ENCODE data around the gene ARL15. TPM values are rescaled to one million over a fixed set of nuclear protein-coding genes. Genes with fewer than 3 reads are reported as not detected.

Gene ARL15
- total and polyA plus RNA-seq, 2 donors: 25.4 to 91.4 TPM

DNA sequence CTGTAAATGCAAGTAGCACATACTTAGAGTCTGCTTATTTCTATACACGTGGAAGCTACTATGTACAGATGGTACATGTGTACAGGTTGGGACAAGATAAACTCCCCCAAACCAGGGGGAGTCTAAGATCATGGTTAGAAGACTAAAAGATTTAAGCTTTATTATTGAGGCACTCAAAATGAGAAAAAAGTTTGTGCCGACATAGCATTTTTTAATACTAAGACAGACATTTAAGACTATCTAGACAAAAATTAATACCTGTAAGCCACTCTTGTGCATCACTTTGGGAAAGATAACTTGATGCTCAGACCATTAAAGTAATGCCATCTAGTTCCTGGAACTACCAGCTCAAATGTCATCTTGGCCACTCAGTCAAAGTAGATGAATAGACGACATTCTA lies 279.4 kb downstream of the ARL15 start:
- Histone ChIP-seq H3K4me1 (ENCODE audit: insufficient read depth) (no peaks in the 10 kb centered on the region), H3K27ac (ENCODE audit: low read depth) (no peak overlapping the region), H3K36me3 (ENCODE audit: insufficient read depth) (peaks cover 2% of the 10 kb centered on the region), H3K4me3 (ENCODE audit: low read depth, low read length) (no peak overlapping the region)
- WGBS: 95% methylated on average over 3 of the region's 3 CpGs
- DNase-seq (ENCODE audit: extremely low spot score): no peak

GRCh38 chr5:54024466-54024865 lies 285.9 kb downstream of the ARL15 start:
- no peak overlapping the region for H3K27ac ChIP-seq (ENCODE audit: low read depth)
- H3K36me3 ChIP-seq (ENCODE audit: insufficient read depth): peaks cover 2% of the 10 kb centered on the region
- WGBS: 83% methylated on average over 1 of the region's 1 CpG
- H3K4me1 ChIP-seq (ENCODE audit: insufficient read depth): no peaks in the 10 kb centered on the region
- no peak for DNase-seq (ENCODE audit: extremely low spot score)
- H3K4me3 ChIP-seq (ENCODE audit: low read depth, low read length): no peak overlapping the region

DNA sequence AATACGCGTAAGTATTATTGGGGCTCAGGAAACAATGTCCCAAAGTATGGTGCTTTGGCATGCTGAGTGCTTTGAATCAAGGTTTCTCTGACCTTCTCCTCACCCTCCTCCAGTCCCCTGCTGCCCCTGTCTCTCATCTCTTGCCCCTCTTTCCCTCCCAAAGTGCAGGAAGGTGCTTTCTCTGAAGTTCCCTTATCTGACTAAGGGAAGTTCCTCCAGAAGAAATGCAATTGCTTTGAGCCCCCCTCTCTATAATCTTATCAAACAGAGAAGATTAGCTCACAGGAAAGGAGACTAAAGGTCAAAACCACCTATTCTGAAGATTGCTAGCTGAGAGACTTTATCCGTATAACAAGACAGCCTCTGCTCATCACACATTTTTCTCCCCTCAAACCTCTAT lies 288.1 kb downstream of the ARL15 start:
- Histone ChIP-seq H3K4me3 (ENCODE audit: low read depth, low read length) (no peak overlapping the region), H3K4me1 (ENCODE audit: insufficient read depth) (no peaks in the 10 kb centered on the region), H3K36me3 (ENCODE audit: insufficient read depth) (no peaks in the 10 kb centered on the region), H3K27ac (ENCODE audit: low read depth) (no peak overlapping the region)
- DNase-seq (ENCODE audit: extremely low spot score): no peak
- WGBS: 89% methylated on average over 3 of the region's 3 CpGs

DNA sequence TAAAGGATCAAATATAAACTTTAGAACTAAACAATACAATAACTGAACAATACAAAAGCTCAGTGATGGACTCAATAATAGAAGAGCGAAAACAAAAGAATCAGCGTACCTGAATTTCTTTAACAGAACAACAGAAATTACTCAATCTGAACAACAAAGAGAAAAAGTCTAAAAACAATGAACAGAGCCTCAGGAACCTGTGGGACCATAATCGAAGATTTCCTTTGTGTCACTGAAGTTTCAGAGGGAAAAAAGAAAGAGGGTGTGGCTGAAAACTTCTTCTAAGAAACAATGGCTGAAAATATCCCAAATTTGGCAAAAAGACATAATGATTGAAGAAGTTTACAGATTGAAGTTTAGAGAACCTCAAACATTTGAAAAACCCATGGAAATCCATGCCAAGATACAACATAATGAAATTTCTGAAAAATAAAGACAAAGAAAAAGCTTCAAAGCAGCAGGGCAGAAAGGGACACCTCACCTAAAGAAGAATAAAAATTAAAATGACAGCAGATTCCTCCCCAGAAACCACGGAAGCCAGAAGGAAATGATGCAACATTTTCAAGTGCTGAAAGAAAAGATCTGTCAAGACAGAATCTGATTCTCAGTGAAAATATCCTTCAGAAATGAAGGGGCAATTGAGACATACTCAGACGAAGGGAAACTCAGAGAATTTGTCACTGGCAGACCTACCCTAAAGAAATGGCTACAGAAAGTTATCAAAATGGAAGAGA lies 288.8 kb downstream of the ARL15 start:
- WGBS: 75% methylated on average over 5 of the region's 5 CpGs
- Histone ChIP-seq H3K27ac (ENCODE audit: low read depth) (no peak overlapping the region), H3K36me3 (ENCODE audit: insufficient read depth) (no peaks in the 10 kb centered on the region), H3K4me1 (ENCODE audit: insufficient read depth) (no peaks in the 10 kb centered on the region), H3K4me3 (ENCODE audit: low read depth, low read length) (no peak overlapping the region)
- DNase-seq (ENCODE audit: extremely low spot score): no peak

DNA sequence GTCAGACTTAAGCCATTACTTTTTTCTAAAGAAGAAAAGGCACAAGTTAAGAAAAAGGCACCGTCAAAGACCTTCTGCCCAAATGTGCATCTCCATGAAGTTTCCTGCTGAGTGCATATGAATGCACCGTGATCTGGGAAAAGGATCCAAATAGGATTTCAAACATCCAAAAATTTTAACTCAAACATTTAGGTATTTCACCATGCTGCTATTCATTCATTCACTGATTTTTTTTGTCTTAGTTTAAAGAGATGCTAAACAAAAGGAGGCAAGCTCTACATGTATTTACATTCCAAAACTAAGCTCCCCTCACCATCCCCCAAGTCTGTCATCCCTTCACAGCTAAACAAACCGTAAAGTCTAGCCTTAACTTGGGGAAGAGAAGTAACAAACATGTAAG lies 291.9 kb downstream of the ARL15 start:
- Histone ChIP-seq H3K36me3 (ENCODE audit: insufficient read depth) (no peaks in the 10 kb centered on the region), H3K4me1 (ENCODE audit: insufficient read depth) (no peaks in the 10 kb centered on the region), H3K27ac (ENCODE audit: low read depth) (no peak overlapping the region), H3K4me3 (ENCODE audit: low read depth, low read length) (no peak overlapping the region)
- DNase-seq (ENCODE audit: extremely low spot score): no peak
- 52% methylated on average over 3 of the region's 3 CpGs for WGBS

DNA sequence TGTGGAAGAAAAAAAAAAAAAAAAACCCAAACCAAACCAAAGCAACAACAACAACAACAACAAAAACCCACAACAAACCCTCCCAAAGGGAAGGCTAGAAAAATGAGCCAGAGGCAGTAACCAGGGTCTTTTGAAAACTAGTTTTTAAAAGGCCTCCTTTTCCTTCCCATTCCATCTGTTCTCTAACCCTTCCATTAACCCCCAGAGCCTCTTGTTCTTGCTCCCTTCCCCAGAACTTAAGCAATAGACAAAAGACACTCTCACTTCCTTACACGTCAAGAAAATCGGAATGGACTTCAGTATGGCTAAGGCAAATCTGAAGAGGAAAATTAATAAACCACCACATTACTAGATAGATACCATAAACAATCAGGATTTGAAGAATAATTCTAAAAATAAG lies 292.8 kb downstream of the ARL15 start:
- Histone ChIP-seq H3K27ac (ENCODE audit: low read depth) (no peak overlapping the region), H3K36me3 (ENCODE audit: insufficient read depth) (no peaks in the 10 kb centered on the region), H3K4me3 (ENCODE audit: low read depth, low read length) (no peak overlapping the region), H3K4me1 (ENCODE audit: insufficient read depth) (no peaks in the 10 kb centered on the region)
- WGBS: 91% methylated on average over 2 of the region's 2 CpGs
- DNase-seq (ENCODE audit: extremely low spot score): no peak

DNA sequence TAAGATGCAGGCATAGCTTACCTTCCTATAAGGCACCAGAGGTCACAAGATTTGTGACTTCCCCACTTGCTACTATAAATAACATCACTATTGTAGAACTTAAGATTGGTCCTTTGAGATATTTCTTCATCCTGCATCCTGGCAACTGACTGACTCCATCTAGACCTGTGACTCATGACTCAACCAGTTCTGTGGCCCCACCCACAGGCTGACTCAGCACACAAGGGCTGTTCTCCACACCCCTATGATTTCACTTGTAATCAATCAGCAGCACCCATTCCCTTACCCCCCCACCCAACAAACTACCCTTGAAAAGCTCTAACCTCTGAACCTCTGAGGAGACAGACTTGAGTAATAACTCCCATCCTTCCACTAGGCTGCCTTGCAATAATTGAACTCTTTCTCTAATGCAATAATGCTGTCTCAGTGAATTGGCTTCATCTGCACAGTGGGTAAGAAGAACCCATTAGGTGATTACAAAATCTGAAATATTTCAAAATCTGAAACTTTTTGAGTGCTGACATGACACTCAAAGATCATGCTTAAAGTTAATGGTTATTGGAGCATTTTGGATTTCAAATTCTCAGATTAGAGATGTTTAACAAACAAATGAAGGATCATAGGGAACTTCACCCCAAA lies 296.7 kb downstream of the ARL15 start:
- H3K36me3 ChIP-seq (ENCODE audit: insufficient read depth): no peaks in the 10 kb centered on the region
- H3K27ac ChIP-seq (ENCODE audit: low read depth): no peak overlapping the region
- no peak for DNase-seq (ENCODE audit: extremely low spot score)
- H3K4me1 ChIP-seq (ENCODE audit: insufficient read depth): no peaks in the 10 kb centered on the region
- no peak overlapping the region for H3K4me3 ChIP-seq (ENCODE audit: low read depth, low read length)

- H3K4me3 ChIP-seq (ENCODE audit: low read depth, low read length): no peak overlapping the region
- no peak for DNase-seq (ENCODE audit: extremely low spot score)
- H3K27ac ChIP-seq (ENCODE audit: low read depth): no peak overlapping the region
- H3K36me3 ChIP-seq (ENCODE audit: insufficient read depth): no peaks in the 10 kb centered on the region
- 79% methylated on average over 2 of the region's 2 CpGs for WGBS
- no peaks in the 10 kb centered on the region for H3K4me1 ChIP-seq (ENCODE audit: insufficient read depth)
Observed at GRCh38 chr5:54009828-54010227, 300.5 kb downstream of the ARL15 start.

GRCh38 chr5:54009357-54009756 lies 301.0 kb downstream of the ARL15 start:
- 0% methylated on average over 1 of the region's 1 CpG for WGBS
- DNase-seq (ENCODE audit: extremely low spot score): no peak
- Histone ChIP-seq H3K4me3 (ENCODE audit: low read depth, low read length) (no peak overlapping the region), H3K36me3 (ENCODE audit: insufficient read depth) (no peaks in the 10 kb centered on the region), H3K27ac (ENCODE audit: low read depth) (no peak overlapping the region), H3K4me1 (ENCODE audit: insufficient read depth) (no peaks in the 10 kb centered on the region)

DNA sequence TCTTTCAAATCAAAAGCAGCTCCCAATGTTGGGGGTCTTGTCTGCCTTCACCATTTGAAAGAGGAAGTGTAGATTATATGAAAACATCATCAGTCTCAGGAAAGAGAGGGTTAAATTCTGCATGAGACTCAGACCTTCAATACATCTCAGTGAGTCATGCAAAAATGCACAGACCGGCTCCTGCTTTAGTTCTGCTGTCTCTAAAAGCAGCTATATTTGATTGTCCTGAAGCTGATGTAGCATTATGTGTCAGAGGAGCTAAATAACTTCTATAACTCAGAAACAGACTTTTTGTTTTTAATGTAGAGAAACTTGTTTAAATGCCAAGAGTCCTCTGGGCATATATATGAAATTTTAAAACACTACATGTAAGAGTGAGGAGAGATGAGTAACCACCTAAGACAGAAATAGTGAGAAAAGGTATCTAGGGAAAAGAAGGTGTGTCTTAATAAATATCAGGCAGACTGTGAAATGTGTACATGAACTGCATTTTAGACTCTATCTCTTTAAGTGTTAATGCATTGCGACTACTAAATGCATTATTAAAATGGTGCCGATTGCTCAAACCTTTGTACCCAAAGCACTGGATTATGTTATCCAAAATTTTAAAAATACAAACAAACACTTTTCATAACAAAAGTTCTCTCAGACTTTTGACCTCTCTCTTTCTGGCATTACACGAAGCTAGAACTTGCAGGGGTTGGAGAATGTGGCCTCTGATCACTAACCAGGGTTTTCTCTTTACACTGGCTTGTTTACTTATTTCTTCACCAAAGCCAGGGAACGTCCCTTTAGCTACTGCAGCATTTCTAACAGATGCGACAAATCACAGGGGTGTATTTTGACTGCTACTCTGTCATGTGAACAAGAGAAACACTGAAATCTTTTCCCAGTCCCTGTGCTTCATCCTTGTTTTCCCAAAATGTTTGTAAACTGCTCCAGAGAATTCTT lies 302.3 kb downstream of the ARL15 start:
- DNase-seq (ENCODE audit: extremely low spot score): no peak
- H3K4me1 ChIP-seq (ENCODE audit: insufficient read depth): no peaks in the 10 kb centered on the region
- WGBS: 55% methylated on average over 6 of the region's 6 CpGs
- no peak overlapping the region for H3K4me3 ChIP-seq (ENCODE audit: low read depth, low read length)
- H3K36me3 ChIP-seq (ENCODE audit: insufficient read depth): no peaks in the 10 kb centered on the region
- no peak overlapping the region for H3K27ac ChIP-seq (ENCODE audit: low read depth)

GRCh38 chr5:54004697-54005096 lies 305.7 kb downstream of the ARL15 start:
- H3K4me1 ChIP-seq (ENCODE audit: insufficient read depth): no peaks in the 10 kb centered on the region
- H3K36me3 ChIP-seq (ENCODE audit: insufficient read depth): no peaks in the 10 kb centered on the region
- WGBS: 67% methylated on average over 3 of the region's 3 CpGs
- no peak for DNase-seq (ENCODE audit: extremely low spot score)
- H3K27ac ChIP-seq (ENCODE audit: low read depth): no peak overlapping the region
- no peak overlapping the region for H3K4me3 ChIP-seq (ENCODE audit: low read depth, low read length)

DNA sequence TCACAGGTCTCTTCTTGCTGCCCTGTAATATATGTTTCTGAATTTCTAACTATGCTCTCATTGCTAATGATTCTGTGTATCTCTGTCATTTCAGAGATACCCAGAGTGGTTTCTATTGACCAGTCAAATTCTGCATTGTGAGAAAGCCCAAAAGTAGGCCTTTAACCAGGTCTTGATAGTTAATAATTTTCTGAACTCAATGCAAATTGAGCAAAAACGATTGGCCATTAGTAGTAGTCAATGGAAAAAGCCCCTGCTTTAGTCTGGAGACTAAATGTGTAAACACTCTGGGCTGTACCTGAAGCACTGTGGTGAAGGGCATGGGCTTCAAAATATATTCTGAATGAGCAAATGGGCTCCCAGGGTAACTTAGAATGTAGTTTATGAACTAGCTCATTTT lies 307.6 kb downstream of the ARL15 start:
- no peak overlapping the region for H3K4me3 ChIP-seq (ENCODE audit: low read depth, low read length)
- no peak for DNase-seq (ENCODE audit: extremely low spot score)
- WGBS: 66% methylated on average over 1 of the region's 1 CpG
- no peak overlapping the region for H3K27ac ChIP-seq (ENCODE audit: low read depth)
- H3K4me1 ChIP-seq (ENCODE audit: insufficient read depth): no peaks in the 10 kb centered on the region
- H3K36me3 ChIP-seq (ENCODE audit: insufficient read depth): no peaks in the 10 kb centered on the region

DNA sequence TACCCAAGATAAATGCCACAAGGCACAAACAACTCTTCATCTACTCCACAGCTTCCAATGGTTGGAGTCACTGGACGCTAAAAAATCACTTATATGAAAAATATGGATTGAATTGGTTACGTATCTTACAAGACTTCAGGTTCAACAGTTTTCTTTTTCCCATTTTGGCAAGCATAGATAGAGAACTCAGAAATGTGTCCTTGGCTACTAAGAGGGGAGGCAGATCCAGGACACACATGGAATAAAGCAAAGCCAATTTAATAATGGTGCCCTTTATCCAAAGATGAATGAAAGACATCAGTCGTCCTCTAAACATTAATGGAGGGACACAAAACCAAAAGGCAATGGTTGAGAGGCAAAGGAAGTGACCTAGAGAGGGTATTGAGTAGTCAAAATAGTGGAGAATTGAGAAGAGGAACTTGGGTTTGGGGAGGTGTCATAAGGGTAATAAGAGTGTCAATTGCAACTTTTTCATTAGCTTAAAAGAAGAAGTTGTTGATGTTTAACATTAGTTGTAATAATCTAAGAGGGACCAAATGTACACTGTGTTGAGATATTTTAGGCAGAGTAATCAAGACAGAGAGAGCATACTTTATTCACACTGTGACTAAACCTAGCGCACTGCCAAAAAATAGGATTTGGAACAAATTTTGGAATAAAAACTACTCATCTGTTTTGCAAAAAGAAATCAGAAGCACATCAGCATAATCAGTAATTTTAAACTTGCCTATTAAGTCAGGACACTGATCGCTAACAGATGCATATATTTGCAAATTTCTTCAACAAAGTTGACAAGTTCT lies 308.2 kb downstream of the ARL15 start:
- Histone ChIP-seq H3K36me3 (ENCODE audit: insufficient read depth) (no peaks in the 10 kb centered on the region), H3K4me3 (ENCODE audit: low read depth, low read length) (no peak overlapping the region), H3K4me1 (ENCODE audit: insufficient read depth) (no peaks in the 10 kb centered on the region), H3K27ac (ENCODE audit: low read depth) (no peak overlapping the region)
- DNase-seq (ENCODE audit: extremely low spot score): no peak
- 82% methylated on average over 5 of the region's 5 CpGs for WGBS
